ENCODE data around the gene VPS37B.

Gene VPS37B

DNA sequence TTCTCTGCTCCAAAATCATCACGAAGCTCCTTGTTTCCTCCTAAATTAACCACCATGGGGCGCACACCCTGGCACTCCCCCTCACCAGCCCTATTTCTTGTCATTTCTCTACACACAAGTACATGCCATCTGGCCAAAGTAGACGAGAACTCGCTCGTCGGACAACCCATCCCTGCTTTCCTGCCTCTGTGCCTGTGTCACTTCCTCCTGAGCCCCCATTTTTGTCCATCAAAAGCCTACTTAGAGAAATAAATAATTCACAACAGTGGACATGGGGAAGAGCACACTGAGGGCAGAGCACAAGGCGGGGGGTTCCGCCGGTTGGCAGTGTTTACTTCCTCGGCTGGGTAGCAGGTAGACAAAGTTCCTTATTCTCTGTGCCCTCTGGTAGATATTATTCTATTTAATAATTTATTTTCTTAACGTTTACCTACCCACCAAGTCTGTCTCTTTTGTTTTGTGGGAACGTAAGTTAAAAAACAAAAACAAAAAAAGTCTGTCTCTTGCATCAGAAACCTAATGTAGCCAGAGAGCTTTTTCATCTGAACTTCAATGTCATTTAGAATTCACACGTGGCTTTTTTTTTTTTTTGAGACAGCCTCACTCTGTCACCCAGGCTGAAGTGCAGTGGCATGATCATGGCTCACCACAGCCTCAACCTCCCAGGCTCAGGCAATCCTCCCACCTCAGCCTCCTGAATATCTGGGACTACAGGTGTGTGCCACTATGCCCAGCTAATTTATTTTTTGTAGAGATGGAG is 6.0 kb downstream of the VPS37B start:
- no peaks in the 10 kb centered on the region; the same call in 1 of the 2 replicates for H3K36me3 ChIP-seq (ENCODE audit: insufficient read depth, low read length)
- no peak overlapping the region for H3K4me3 ChIP-seq (ENCODE audit: low read length)
- 90% methylated on average over 13 of the region's 13 CpGs for WGBS
- no peaks in the 10 kb centered on the region for H3K9me3 ChIP-seq (ENCODE audit: insufficient read depth, low read depth, low read length)
- no peak overlapping the region for H3K27ac ChIP-seq (ENCODE audit: low read depth, low read length)
- H3K9ac ChIP-seq (ENCODE audit: low read depth, low read length), result no peak overlapping the region
- H3K4me1 ChIP-seq (ENCODE audit: insufficient read depth, low read length), result peaks cover 67% of the 10 kb centered on the region
- H3K27me3 ChIP-seq (ENCODE audit: insufficient read depth, low read length), result peaks cover 20% of the 10 kb centered on the region

DNA sequence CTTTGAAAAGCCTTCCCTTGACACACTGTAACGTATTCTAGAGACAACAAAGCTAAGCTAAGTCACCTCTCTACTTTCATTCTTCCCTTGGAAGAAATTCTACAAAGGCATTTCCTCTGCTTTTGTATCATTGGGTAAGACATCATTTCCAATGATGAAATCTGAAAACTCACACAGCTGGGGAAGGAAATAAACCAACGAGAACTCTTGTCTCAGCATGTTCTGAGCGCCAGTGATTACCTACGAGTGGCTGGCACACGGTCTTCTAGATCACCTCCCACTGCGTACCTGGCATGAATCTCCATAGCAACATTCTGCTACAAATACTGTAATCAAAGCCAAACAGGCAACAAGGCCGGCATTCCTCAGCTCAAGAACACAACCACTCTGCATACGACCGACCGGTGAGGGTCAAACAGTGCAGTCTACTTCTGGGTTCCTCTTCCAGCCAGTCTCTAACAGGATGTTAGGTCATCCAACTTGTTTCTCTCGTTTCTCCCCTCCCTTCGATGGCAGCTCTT is 7.6 kb downstream of the VPS37B start:
- 54% methylated on average over 12 of the region's 12 CpGs for WGBS
- no peak overlapping the region for H3K27ac ChIP-seq (ENCODE audit: low read depth, low read length)
- no peaks in the 10 kb centered on the region for H3K36me3 ChIP-seq (ENCODE audit: insufficient read depth, low read length)
- H3K4me3 ChIP-seq (ENCODE audit: low read length), result no peak overlapping the region
- peaks cover 9% of the 10 kb centered on the region; the same call in 1 of the 2 replicates for H3K27me3 ChIP-seq (ENCODE audit: insufficient read depth, low read length)
- no peak overlapping the region for H3K9ac ChIP-seq (ENCODE audit: low read depth, low read length)
- no peaks in the 10 kb centered on the region for H3K9me3 ChIP-seq (ENCODE audit: insufficient read depth, low read depth, low read length)
- H3K4me1 ChIP-seq (ENCODE audit: insufficient read depth, low read length), result peaks cover 54% of the 10 kb centered on the region

DNA sequence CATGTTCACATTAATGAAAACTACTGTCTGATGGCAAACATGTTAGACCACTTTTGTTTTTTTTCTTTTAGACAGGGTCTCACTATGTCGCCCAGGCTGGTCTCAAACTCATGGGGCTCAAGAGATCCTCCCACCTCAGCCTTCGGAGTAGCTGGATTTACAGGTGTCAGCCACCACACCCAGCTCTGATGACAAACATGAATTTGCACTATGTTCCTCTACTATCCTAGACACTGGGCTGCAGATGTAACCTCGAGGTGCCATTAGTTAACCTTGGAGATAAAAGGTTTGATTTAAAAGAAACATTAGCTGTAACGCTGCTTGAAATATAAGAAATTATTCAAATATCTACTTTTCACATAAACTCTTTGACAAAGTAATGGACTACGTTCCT is 8.1 kb downstream of the VPS37B start:
- Histone ChIP-seq H3K27me3 (ENCODE audit: insufficient read depth, low read length) (peaks cover 13% of the 10 kb centered on the region), H3K9ac (ENCODE audit: low read depth, low read length) (no peak overlapping the region), H3K9me3 (ENCODE audit: insufficient read depth, low read depth, low read length) (no peaks in the 10 kb centered on the region), H3K4me1 (ENCODE audit: insufficient read depth, low read length) (peaks cover 52% of the 10 kb centered on the region), H3K36me3 (ENCODE audit: insufficient read depth, low read length) (no peaks in the 10 kb centered on the region), H3K27ac (ENCODE audit: low read depth, low read length) (no peak overlapping the region), H3K4me3 (ENCODE audit: low read length) (no peak overlapping the region)
- 92% methylated on average over 4 of the region's 5 CpGs for WGBS

DNA sequence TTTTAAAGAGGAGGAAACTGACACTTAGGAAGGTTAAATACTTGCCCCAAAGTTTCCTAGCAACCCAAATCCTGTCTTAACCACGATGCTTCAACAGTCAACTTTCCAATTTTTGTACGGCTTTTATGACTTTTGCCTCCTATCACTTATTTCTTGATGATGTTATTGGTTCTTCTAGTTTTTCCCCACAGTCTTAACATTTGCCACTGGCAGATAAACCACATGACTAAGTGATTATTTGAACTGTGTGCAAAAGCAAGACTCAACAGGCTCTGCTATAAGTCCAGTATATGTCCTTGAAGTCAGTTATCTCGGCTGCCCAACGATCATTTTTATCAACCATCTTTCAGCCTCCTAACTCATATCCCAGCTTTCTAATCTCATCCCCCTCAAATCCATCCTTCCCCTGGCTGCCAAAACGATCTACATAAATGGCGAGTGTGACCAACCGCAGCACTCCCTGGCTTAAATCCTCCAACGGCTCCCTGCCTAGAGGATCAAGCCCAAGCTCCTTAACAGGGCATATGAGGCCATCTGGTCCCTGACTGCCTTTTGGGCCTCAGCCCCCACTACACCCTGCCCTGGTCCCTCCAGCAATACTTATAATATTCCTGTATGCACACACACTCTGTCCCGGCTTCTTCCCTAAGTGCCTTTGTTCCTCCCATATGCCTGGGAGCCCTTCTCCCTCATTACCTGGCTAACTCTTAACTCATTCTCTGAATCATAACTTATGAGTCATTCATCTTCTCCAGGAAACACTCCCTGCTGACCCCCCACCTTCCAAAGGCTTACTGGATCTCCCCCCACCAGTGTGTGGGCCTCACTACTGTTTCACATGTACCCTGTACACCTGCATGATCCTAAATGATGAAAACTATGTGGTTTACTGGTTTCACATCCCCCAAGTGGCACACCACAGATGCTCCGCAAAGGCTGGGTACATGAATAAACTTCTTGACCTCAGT is 8.8 kb downstream of the VPS37B start:
- Histone ChIP-seq H3K4me1 (ENCODE audit: insufficient read depth, low read length) (peaks cover 48% of the 10 kb centered on the region), H3K36me3 (ENCODE audit: insufficient read depth, low read length) (no peaks in the 10 kb centered on the region), H3K9me3 (ENCODE audit: insufficient read depth, low read depth, low read length) (no peaks in the 10 kb centered on the region), H3K27ac (ENCODE audit: low read depth, low read length) (no peak overlapping the region), H3K9ac (ENCODE audit: low read depth, low read length) (no peak overlapping the region), H3K4me3 (ENCODE audit: low read length) (no peak overlapping the region), H3K27me3 (ENCODE audit: insufficient read depth, low read length) (peaks cover 20% of the 10 kb centered on the region)
- 73% methylated on average over 10 of the region's 10 CpGs for WGBS

DNA sequence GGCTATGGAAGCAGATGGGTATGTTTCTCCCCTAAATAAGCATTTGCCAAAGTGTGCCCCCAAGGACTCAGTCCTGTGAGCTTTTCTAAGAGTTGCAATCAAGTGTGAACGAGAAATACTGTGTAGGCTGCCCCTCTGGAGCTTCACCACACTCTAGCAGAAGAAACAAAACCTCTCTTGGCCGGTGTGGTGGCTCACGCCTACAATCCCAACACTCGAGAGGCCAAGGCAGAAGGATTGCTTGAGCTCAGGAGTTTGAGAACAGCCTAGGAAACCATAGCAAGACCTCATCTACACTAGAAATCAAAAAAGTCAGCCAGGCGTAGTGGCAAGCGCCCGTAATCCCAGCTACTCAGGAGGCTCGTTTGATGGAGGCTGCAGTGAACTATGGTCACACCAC is 9.8 kb downstream of the VPS37B start:
- Histone ChIP-seq H3K9me3 (ENCODE audit: insufficient read depth, low read depth, low read length) (no peaks in the 10 kb centered on the region), H3K9ac (ENCODE audit: low read depth, low read length) (no peak overlapping the region), H3K4me3 (ENCODE audit: low read length) (no peak overlapping the region), H3K27me3 (ENCODE audit: insufficient read depth, low read length) (peaks cover 29% of the 10 kb centered on the region), H3K4me1 (ENCODE audit: insufficient read depth, low read length) (peaks cover 38% of the 10 kb centered on the region), H3K27ac (ENCODE audit: low read depth, low read length) (no peak overlapping the region), H3K36me3 (ENCODE audit: insufficient read depth, low read length) (no peaks in the 10 kb centered on the region)
- 96% methylated on average over 8 of the region's 8 CpGs for WGBS

DNA sequence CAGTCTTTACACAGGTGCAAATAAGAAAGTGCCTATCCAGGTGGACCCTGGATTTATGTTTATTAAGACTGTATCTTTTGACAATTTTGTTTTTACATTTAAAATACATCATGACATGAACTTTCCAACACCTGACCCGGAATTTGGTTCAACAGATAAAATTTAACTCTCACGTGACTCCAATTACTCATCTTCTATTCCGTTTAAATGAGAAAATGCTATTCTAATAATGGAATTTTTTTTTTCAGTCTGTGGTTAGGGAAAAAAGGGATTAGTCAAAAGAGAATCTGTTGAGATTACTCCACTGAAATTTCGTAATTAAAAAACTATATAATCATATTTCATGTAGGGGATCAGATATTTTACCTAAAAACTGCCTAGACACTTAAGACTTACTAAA is 11.1 kb downstream of the VPS37B start:
- H3K4me1 ChIP-seq (ENCODE audit: insufficient read depth, low read length), result peaks cover 29% of the 10 kb centered on the region
- peaks cover 42% of the 10 kb centered on the region for H3K27me3 ChIP-seq (ENCODE audit: insufficient read depth, low read length)
- H3K36me3 ChIP-seq (ENCODE audit: insufficient read depth, low read length), result no peaks in the 10 kb centered on the region
- H3K4me3 ChIP-seq (ENCODE audit: low read length), result no peak overlapping the region
- no peak overlapping the region for H3K9ac ChIP-seq (ENCODE audit: low read depth, low read length)
- no peaks in the 10 kb centered on the region for H3K9me3 ChIP-seq (ENCODE audit: insufficient read depth, low read depth, low read length)
- 100% methylated on average over 1 of the region's 4 CpGs for WGBS
- H3K27ac ChIP-seq (ENCODE audit: low read depth, low read length), result no peak overlapping the region

DNA sequence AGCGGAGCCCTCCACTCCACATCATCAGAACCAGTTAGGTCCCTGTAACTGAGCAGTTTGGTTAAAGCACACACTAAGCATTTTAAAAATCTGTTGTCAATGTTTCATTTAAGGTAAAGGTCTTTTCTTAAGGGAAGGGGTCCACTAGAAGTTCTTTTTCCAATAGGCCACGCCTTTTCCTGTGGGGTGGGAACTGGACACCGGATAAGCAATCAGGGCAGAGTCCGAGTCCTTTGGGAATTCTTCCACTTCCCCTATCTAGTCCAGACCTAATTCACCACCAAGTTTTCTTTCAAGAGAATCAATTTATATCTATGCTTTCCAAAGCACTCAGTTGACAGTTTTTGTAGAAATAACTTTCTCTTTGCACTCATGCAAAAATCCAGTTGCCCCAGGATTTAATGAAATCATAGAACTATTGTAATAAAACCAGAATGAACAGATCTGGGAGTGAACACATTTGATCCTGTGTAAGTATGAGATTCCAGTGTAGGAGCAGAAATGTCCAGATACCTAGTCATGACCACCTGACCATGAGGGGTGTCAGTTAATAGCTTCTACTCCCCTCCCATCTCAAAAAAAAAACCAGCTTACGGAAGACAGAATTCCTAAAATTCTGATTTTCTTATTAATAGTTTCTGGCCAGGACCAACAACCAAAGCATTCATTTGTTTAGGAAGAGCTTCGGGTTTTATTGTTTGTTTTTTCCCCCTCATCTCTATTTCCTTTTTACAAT is 11.7 kb downstream of the VPS37B start:
- Histone ChIP-seq H3K27me3 (ENCODE audit: insufficient read depth, low read length) (peaks cover 48% of the 10 kb centered on the region), H3K27ac (ENCODE audit: low read depth, low read length) (no peak overlapping the region), H3K36me3 (ENCODE audit: insufficient read depth, low read length) (no peaks in the 10 kb centered on the region), H3K4me3 (ENCODE audit: low read length) (no peak overlapping the region), H3K9me3 (ENCODE audit: insufficient read depth, low read depth, low read length) (no peaks in the 10 kb centered on the region), H3K9ac (ENCODE audit: low read depth, low read length) (no peak overlapping the region), H3K4me1 (ENCODE audit: insufficient read depth, low read length) (peaks cover 29% of the 10 kb centered on the region)
- whole genome bisulfite sequencing, result 96% methylated on average over 6 of the region's 6 CpGs

DNA sequence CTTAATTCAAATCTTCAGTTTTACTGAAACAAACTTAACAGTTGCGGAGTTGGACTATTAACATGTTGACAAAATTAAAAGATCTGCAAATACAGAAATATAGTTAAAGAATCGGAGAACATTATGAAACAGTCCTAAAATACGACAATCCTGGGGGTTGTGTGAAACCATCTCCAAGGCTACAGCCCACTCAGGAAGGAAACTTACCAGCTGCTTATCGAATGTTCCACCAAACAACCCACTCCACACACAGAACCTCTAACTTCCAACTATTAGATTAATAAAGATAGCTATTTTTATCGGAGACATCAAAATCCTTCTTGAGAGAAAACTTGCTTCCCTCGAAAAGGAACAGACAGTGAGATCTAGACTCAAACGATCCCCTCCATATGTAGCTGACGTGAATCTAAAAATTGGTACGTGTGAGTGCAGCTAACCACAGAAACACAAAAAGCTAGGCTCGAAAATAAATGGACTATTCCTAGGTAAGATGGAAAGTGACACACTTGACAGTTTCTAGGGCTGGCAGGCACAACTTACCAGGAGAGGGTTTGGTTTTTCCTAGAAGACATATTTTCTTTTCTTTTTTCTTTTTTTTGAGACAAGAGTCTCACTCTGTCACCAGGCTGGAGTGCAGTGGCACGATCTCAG is 12.9 kb downstream of the VPS37B start:
- WGBS, result 93% methylated on average over 11 of the region's 11 CpGs
- no peaks in the 10 kb centered on the region for H3K9me3 ChIP-seq (ENCODE audit: insufficient read depth, low read depth, low read length)
- H3K36me3 ChIP-seq (ENCODE audit: insufficient read depth, low read length), result no peaks in the 10 kb centered on the region
- no peak overlapping the region for H3K9ac ChIP-seq (ENCODE audit: low read depth, low read length)
- peaks cover 18% of the 10 kb centered on the region; the same call in 1 of the 2 replicates for H3K4me1 ChIP-seq (ENCODE audit: insufficient read depth, low read length)
- H3K4me3 ChIP-seq (ENCODE audit: low read length), result no peak overlapping the region
- H3K27me3 ChIP-seq (ENCODE audit: insufficient read depth, low read length), result peaks cover 58% of the 10 kb centered on the region
- H3K27ac ChIP-seq (ENCODE audit: low read depth, low read length), result no peak overlapping the region

DNA sequence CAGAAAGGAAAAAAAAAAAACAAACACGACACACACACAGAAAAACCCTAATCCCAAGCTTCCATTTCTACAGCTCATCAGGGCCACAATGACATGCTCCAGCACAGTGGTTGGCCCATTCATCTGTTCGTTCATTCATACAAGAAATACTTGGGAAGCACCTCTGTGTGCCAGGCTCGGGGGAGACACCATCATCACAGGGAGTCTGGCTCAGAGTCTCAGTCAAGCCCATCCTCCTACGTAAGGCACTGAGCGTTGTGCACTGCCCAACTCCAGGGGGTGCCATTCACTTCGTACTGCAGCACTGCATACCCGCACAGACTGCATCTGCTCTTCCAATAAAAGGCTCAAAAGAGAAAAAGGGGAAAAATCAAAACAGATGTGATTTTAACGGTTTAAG is 15.3 kb downstream of the VPS37B start:
- Histone ChIP-seq H3K4me3 (ENCODE audit: low read length) (no peak overlapping the region), H3K27ac (ENCODE audit: low read depth, low read length) (no peak overlapping the region), H3K27me3 (ENCODE audit: insufficient read depth, low read length) (peaks cover 73% of the 10 kb centered on the region), H3K36me3 (ENCODE audit: insufficient read depth, low read length) (no peaks in the 10 kb centered on the region), H3K9ac (ENCODE audit: low read depth, low read length) (no peak overlapping the region), H3K9me3 (ENCODE audit: insufficient read depth, low read depth, low read length) (no peaks in the 10 kb centered on the region), H3K4me1 (ENCODE audit: insufficient read depth, low read length) (peaks cover 6% of the 10 kb centered on the region)
- WGBS, result 46% methylated on average over 8 of the region's 8 CpGs

DNA sequence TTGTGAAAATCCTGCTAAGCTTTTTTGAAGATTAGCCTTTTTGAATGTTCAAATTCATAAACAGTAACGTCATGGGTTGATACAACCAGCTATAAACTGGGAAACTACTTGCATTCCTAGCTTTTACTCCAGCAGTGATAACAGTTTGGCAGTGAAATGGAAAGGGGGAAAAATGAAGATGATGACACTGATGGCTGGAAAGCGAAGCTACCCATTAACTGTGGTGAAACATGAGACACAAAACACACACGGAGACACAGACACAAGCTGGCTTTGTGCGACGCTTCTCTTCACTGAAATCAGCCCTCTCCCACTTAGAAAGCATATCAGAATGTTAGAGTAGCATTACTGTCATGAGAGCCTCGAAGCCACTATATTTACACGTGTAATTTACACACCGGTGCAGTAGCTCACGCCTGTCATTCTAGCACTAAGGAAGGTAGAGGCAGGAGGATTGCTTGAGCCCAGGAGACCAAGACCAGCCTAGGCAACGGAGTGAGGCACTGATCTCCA is 15.7 kb downstream of the VPS37B start:
- Histone ChIP-seq H3K36me3 (ENCODE audit: insufficient read depth, low read length) (no peaks in the 10 kb centered on the region), H3K4me1 (ENCODE audit: insufficient read depth, low read length) (peaks cover 11% of the 10 kb centered on the region), H3K27ac (ENCODE audit: low read depth, low read length) (no peak overlapping the region), H3K9me3 (ENCODE audit: insufficient read depth, low read depth, low read length) (no peaks in the 10 kb centered on the region), H3K27me3 (ENCODE audit: insufficient read depth, low read length) (peaks cover 78% of the 10 kb centered on the region), H3K4me3 (ENCODE audit: low read length) (no peak overlapping the region), H3K9ac (ENCODE audit: low read depth, low read length) (no peak overlapping the region)
- 86% methylated on average over 10 of the region's 10 CpGs for WGBS
